Keratinocyte (primary cell): ENCODE data around the gene CUL4A. TPM values are rescaled to one million over a fixed set of nuclear protein-coding genes. Genes with fewer than 3 reads are reported as not detected.

Experiments
- DNase-seq: peaks from one replicate; pipeline ENCODE4 v3.0.0-alpha.2; 2011; ENCODE audit warnings: low read depth, missing footprints, low spot score
- FAIRE-seq: peaks from 2 replicates; lab custom pipeline; 2011; peaks lifted over from hg19 to GRCh38; lab: Jason Lieb, UNC
- H2AFZ ChIP-seq: 2 replicates; pipeline ENCODE4 v1.6.0; 2012; ENCODE audit warnings: low read length, control low read depth, inconsistent platforms; ENCODE audit not compliant: control insufficient read depth
- H3K27ac ChIP-seq: 2 replicates; pipeline ENCODE4 v1.5.1; 2011; ENCODE audit warnings: low read length; ENCODE audit not compliant: control insufficient read depth, insufficient read depth
- H3K27me3 ChIP-seq: 3 replicates; pipeline ENCODE4 v1.6.0; 2011; ENCODE audit warnings: low read length; ENCODE audit not compliant: control insufficient read depth, insufficient read depth; ENCODE audit errors: extremely low read depth
- H3K36me3 ChIP-seq, 2 experiments: 2 replicates in 1 of 2; 3 replicates in 1 of 2; pipeline ENCODE4 v1.5.1; 2011; ENCODE audit warnings: low read length in 2 of 2, mild to moderate bottlenecking in 1 of 2; ENCODE audit not compliant: control insufficient read depth in 2 of 2, insufficient read depth in 2 of 2; ENCODE audit errors: extremely low read depth in 1 of 2
- H3K4me1 ChIP-seq: 3 replicates; pipeline ENCODE4 v1.5.1; 2011; ENCODE audit warnings: low read length; ENCODE audit not compliant: control insufficient read depth, insufficient read depth; ENCODE audit errors: extremely low read depth
- H3K4me2 ChIP-seq: 3 replicates; pipeline ENCODE4 v1.6.0; 2011; ENCODE audit warnings: low read depth, low read length; ENCODE audit not compliant: control insufficient read depth, insufficient read depth; ENCODE audit errors: extremely low read depth
- H3K4me3 ChIP-seq, 3 experiments: fragments of 200-600 bp in 1 of 3; sonication (generic) in 1 of 3; 2 replicates in 2 of 3; 3 replicates in 1 of 3; pipeline ENCODE4 v1.5.1; 2011 to 2016; ENCODE audit warnings: low read length in 3 of 3, mild to moderate bottlenecking in 3 of 3, control low read depth in 2 of 3, inconsistent platforms in 1 of 3, low read depth in 1 of 3, mixed read lengths in 1 of 3, mixed run types in 1 of 3, moderate library complexity in 1 of 3; ENCODE audit not compliant: control insufficient read depth in 2 of 3, insufficient read depth in 2 of 3; ENCODE audit errors: extremely low read depth in 1 of 3
- H3K79me2 ChIP-seq: 2 replicates; pipeline ENCODE4 v1.6.0; 2012; ENCODE audit warnings: low read length; ENCODE audit not compliant: control insufficient read depth, insufficient read depth
- H3K9ac ChIP-seq: 3 replicates; pipeline ENCODE4 v1.6.0; 2011; ENCODE audit warnings: low read length; ENCODE audit not compliant: control insufficient read depth, insufficient read depth; ENCODE audit errors: extremely low read depth
- H3K9me1 ChIP-seq: 3 replicates; pipeline ENCODE4 v1.6.0; 2011; ENCODE audit warnings: low read length; ENCODE audit not compliant: control insufficient read depth, insufficient read depth; ENCODE audit errors: extremely low read depth
- H3K9me3 ChIP-seq: 2 replicates; pipeline ENCODE4 v1.5.1; 2012; ENCODE audit warnings: low read depth, low read length; ENCODE audit not compliant: control insufficient read depth
- H4K20me1 ChIP-seq: 3 replicates; pipeline ENCODE4 v1.6.0; 2011; ENCODE audit warnings: low read length; ENCODE audit not compliant: control insufficient read depth, insufficient read depth; ENCODE audit errors: extremely low read depth
- CTCF ChIP-seq, 3 experiments: IDR thresholded peaks in 1 of 3; conservative IDR thresholded peaks in 1 of 3; optimal IDR thresholded peaks in 1 of 3; 2 replicates in 2 of 3; 3 replicates in 1 of 3; pipeline versions ENCODE3 to v1.5.1; 2011; ENCODE audit warnings: low read length in 3 of 3, mild to moderate bottlenecking in 3 of 3, moderate library complexity in 2 of 3, control low read depth in 1 of 3, inconsistent platforms in 1 of 3; ENCODE audit not compliant: insufficient read depth in 2 of 3; ENCODE audit errors: extremely low read depth in 1 of 3
- EZH2 ChIP-seq: IDR thresholded peaks from one replicate; pipeline ENCODE4 v1.6.1; 2012; ENCODE audit warnings: inconsistent platforms, mild to moderate bottlenecking, low read length, moderate library complexity
- dilution Hi-C: fragments of 300-500 bp; cut with MboI; formaldehyde crosslinking; loops from one replicate; pipeline ENCODE4 v1.7.0; 2020; ENCODE audit warnings: low sequenced_read_pairs; ENCODE audit not compliant: extremely low pct_ligation_motif_present
- polyA plus RNA-seq, 5 experiments: library from polyadenylated mRNA; depleted of rRNA in 3 of 5; stranded (reverse) in 3 of 5; stranded (forward) in 1 of 5; unstranded in 1 of 5; fragments of >200 nt; gene quantifications; 1 replicate in 1 of 5; 2 replicates in 3 of 5; 3 replicates in 1 of 5; pipeline versions ENCODE4 v1.2.1 to v1.2.3, GENCODE V29; 2011 to 2012; ENCODE audit warnings: missing spikeins in 2 of 5, low read depth in 1 of 5, low replicate concordance in 1 of 5

The CUL4A gene
- polyA plus RNA-seq, 1 donor (not counting 4 experiments of a cell fraction or from before 2014, with no cell fraction given) = 57.3 TPM

- Histone ChIP-seq H3K9me1 (peaks cover 13% of the 10 kb centered on the region), H3K9me3 (no peaks in the 10 kb centered on the region), H3K4me1 (peaks cover 32% of the 10 kb centered on the region), H4K20me1 (peaks cover 35% of the 10 kb centered on the region), H3K27me3 (no peaks in the 10 kb centered on the region), H2AFZ (no peak overlapping the region), H3K9ac (peak overlapping the region; percentile 97), H3K27ac (no peak overlapping the region), H3K4me2 (peak overlapping the region; percentile 95), H3K79me2 (peaks cover 86% of the 10 kb centered on the region), H3K4me3 (peak overlapping the region in 2 of 3 experiments; percentile 90 to 93), H3K36me3 (peaks cover 3 to 6% of the 10 kb centered on the region in 2 experiments)
- no peak for TF ChIP-seq EZH2
- no peak for TF ChIP-seq CTCF (optimal IDR thresholded peaks at IDR 0.05 in 1 of 3, IDR thresholded peaks at IDR 0.05 in 1 of 3, conservative IDR thresholded peaks at IDR 0.05 in 1 of 3; ENCODE audit: extremely low read depth in 1 of 3, insufficient read depth in 2 of 3, low read length in 3 of 3)
- FAIRE-seq = no peak
- DNase-seq = no peak
- dilution Hi-C loops = no loop called here
These were observed 1.4 kb downstream of the CUL4A start for GRCh38 chr13:113210833-113211232.

GRCh38 chr13:113211774-113212173 lies 2.4 kb downstream of the CUL4A start:
- Histone ChIP-seq H3K36me3 (peaks cover 3 to 6% of the 10 kb centered on the region in 2 experiments), H4K20me1 (peaks cover 44% of the 10 kb centered on the region), H3K9ac (no peak overlapping the region), H3K9me1 (peaks cover 15% of the 10 kb centered on the region), H3K27ac (no peak overlapping the region), H3K4me2 (no peak overlapping the region), H3K27me3 (no peaks in the 10 kb centered on the region), H2AFZ (no peak overlapping the region), H3K9me3 (no peaks in the 10 kb centered on the region), H3K4me1 (peaks cover 33% of the 10 kb centered on the region), H3K79me2 (peaks cover 86% of the 10 kb centered on the region), H3K4me3 (no peak overlapping the region)
- dilution Hi-C loops = no loop called here
- FAIRE-seq (no peak), DNase-seq (no peak)
- TF ChIP-seq CTCF (optimal IDR thresholded peaks at IDR 0.05 in 1 of 3, IDR thresholded peaks at IDR 0.05 in 1 of 3, conservative IDR thresholded peaks at IDR 0.05 in 1 of 3; ENCODE audit: extremely low read depth in 1 of 3, insufficient read depth in 2 of 3, low read length in 3 of 3) (peak in 2 of 3 experiments; percentile 38 to 44), EZH2 (no peak)
